Stimulated activated CD8-positive, alpha-beta memory T cell treated with anti-CD3 and anti-CD28 coated beads, Interleukin-7, amount 100 ng/mL, for 48 hours (primary cell): ENCODE measurements around the gene UBL5.

Experiments used
- DNase-seq, 2 donors: peaks; one replicate each; pipeline ENCODE4 v3.0.0-alpha.2; 2020; ENCODE audit warnings: low read depth in 1 of 2; ENCODE audit errors: extremely low read depth in 1 of 2

UBL5 gene

DNA sequence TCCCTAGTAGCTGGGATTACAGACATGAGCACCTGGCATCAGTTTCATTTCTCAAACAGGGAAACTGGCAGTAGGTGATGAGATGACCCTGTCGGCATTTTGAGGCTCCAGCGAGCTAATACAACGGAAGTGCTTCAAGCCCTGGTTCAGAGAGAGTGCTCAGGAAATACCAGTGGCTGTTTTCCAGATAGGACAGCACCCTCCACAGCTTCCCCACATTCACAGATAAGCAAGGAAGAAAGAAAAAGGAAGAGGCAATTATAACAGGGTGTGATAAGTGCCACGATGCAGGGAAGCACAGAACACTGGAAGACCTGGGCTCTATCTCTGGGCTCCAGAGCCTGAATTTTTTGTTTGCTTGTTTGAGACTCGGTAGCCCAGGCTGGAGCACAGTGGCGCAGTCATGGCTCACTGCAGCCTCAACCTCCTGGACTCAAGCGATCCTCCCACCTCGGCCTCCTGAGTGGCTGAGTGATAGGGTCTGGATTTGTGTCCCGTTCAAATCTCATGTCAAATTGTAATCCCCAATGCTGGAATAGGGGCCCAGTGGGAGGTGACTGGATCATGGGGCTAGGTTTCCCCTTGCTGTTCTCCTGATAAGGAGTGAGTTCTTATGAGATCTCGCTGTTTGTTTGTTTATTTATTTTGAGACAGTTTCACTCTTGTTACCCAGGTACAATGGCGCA is 50.9 kb downstream of the UBL5 start:
- no peak for DNase-seq
